IMR-90 (cell line): ENCODE results near the gene CPA5. TPM values are rescaled to one million over a fixed set of nuclear protein-coding genes. Genes with fewer than 3 reads are reported as not detected.

Experiments used
- ATAC-seq: fragments of 200-7000 bp; cut with Tn5 transposase; 2 replicates; pipeline ENCODE4 v1.9.1; 2020; ENCODE audit warnings: low read depth, mild to moderate bottlenecking, moderate library complexity
- BruUV-seq: library from RNA; stranded (reverse); fragments of 400-500 nt; replicated peaks from 2 replicates; lab custom pipeline; 2021; lab: Mats Ljungman, UMichigan
- CTCF ChIA-PET: fragments of 300-600 bp; formaldehyde crosslinking; extraction: SDS; loops from one replicate; lab custom pipeline; 2021; ENCODE audit warnings: antibody characterized with exemption; lab: Yijun Ruan, JAX
- POLR2A ChIA-PET: fragments of 300-600 bp; sonication (Branson Sonifier 250); formaldehyde crosslinking; loops from one replicate; lab custom pipeline; 2022; ENCODE audit warnings: antibody characterized with exemption; ENCODE audit not compliant: unreplicated experiment; lab: Charles Lee
- DNase-seq: peaks from one replicate; pipeline ENCODE4 v3.0.0; 2013
- H2AFZ ChIP-seq: replicated peaks from 2 replicates; pipeline ENCODE3; 2013; ENCODE audit warnings: low read length, mild to moderate bottlenecking; ENCODE audit not compliant: poor library complexity
- H2AK5ac ChIP-seq: 2 replicates; pipeline ENCODE4 v1.6.1; 2013; ENCODE audit warnings: low read depth, low read length, inconsistent platforms
- H2AK9ac ChIP-seq: replicated peaks from 2 replicates; pipeline ENCODE3; 2013; ENCODE audit warnings: mild to moderate bottlenecking, low read depth, low read length, moderate library complexity; ENCODE audit not compliant: poor library complexity
- H2BK120ac ChIP-seq: 2 replicates; pipeline ENCODE4 v1.6.1; 2013; ENCODE audit warnings: low read depth, low read length, inconsistent platforms
- H2BK15ac ChIP-seq: 3 replicates; pipeline ENCODE4 v1.6.1; 2013; ENCODE audit warnings: low read depth, low read length, inconsistent platforms
- H2BK20ac ChIP-seq: 2 replicates; pipeline ENCODE4 v1.6.1; 2013; ENCODE audit warnings: low read depth, mild to moderate bottlenecking, inconsistent platforms, low read length, moderate library complexity
- H2BK5ac ChIP-seq: 2 replicates; pipeline ENCODE4 v1.6.1; 2013; ENCODE audit warnings: mild to moderate bottlenecking, low read depth, low read length, inconsistent platforms; ENCODE audit not compliant: poor library complexity, severe bottlenecking
- H3K14ac ChIP-seq: replicated peaks from 2 replicates; pipeline ENCODE4 v1.6.1; 2013; ENCODE audit warnings: low read depth, low read length, inconsistent platforms
- H3K18ac ChIP-seq: 2 replicates; pipeline ENCODE4 v1.6.1; 2013; ENCODE audit warnings: low read depth, low read length, control low read depth
- H3K23ac ChIP-seq: 2 replicates; pipeline ENCODE4 v1.6.1; 2013; ENCODE audit warnings: low read depth, low read length, inconsistent platforms
- H3K27ac ChIP-seq: 2 replicates; pipeline ENCODE4 v1.5.1; 2013; ENCODE audit warnings: mild to moderate bottlenecking, control low read depth, low read length; ENCODE audit not compliant: insufficient read depth
- H3K27me3 ChIP-seq: 2 replicates; pipeline ENCODE4 v1.6.1; 2013; ENCODE audit warnings: low read length; ENCODE audit not compliant: control insufficient read depth, insufficient read depth
- H3K36me3 ChIP-seq: 2 replicates; pipeline ENCODE4 v1.6.1; 2013; ENCODE audit warnings: low read length, mixed read lengths; ENCODE audit not compliant: control insufficient read depth, insufficient read depth
- H3K4ac ChIP-seq: 2 replicates; pipeline ENCODE4 v1.6.1; 2013; ENCODE audit warnings: low read depth, low read length, inconsistent platforms
- H3K4me1 ChIP-seq: 2 replicates; pipeline ENCODE4 v1.6.1; 2013; ENCODE audit warnings: low read length, mixed read lengths; ENCODE audit not compliant: control insufficient read depth, insufficient read depth
- H3K4me2 ChIP-seq: 2 replicates; pipeline ENCODE4 v1.6.1; 2013; ENCODE audit warnings: low read depth, mild to moderate bottlenecking, control low read depth, low read length, moderate library complexity
- H3K4me3 ChIP-seq: 2 replicates; pipeline ENCODE4 v1.5.1; 2013; ENCODE audit warnings: low read depth, mild to moderate bottlenecking, control low read depth, low read length, moderate library complexity; ENCODE audit not compliant: insufficient read depth
- H3K56ac ChIP-seq: 2 replicates; pipeline ENCODE4 v1.6.1; 2013; ENCODE audit warnings: low read length, inconsistent platforms; ENCODE audit not compliant: insufficient read depth; ENCODE audit errors: extremely low read depth
- H3K79me1 ChIP-seq, 2 experiments: 2 replicates each; pipeline ENCODE4 v1.6.1; 2013; ENCODE audit warnings: low read length in 2 of 2, inconsistent platforms in 1 of 2, low read depth in 1 of 2
- H3K9ac ChIP-seq: 2 replicates; pipeline ENCODE4 v1.6.1; 2013; ENCODE audit warnings: low read depth, low read length, control low read depth
- H3K9me1 ChIP-seq: 2 replicates; pipeline ENCODE4 v1.6.1; 2013; ENCODE audit warnings: low read length, inconsistent platforms; ENCODE audit not compliant: insufficient read depth
- H3K9me3 ChIP-seq: 2 replicates; pipeline ENCODE4 v1.6.1; 2013; ENCODE audit warnings: low read length; ENCODE audit not compliant: control insufficient read depth, insufficient read depth
- H4K20me1 ChIP-seq: 2 replicates; pipeline ENCODE4 v1.6.1; 2013; ENCODE audit warnings: low read length, inconsistent platforms; ENCODE audit not compliant: insufficient read depth
- H4K5ac ChIP-seq: 2 replicates; pipeline ENCODE4 v1.6.1; 2013; ENCODE audit warnings: mild to moderate bottlenecking, low read depth, low read length, control low read depth
- H4K8ac ChIP-seq, 2 experiments: 2 replicates each; pipeline ENCODE4 v1.6.1; 2013; ENCODE audit warnings: low read depth in 2 of 2, low read length in 2 of 2, control low read depth in 1 of 2, inconsistent platforms in 1 of 2
- H4K91ac ChIP-seq: 2 replicates; pipeline ENCODE4 v1.6.1; 2013; ENCODE audit warnings: low read depth, low read length, inconsistent platforms; ENCODE audit not compliant: insufficient read depth
- CEBPB ChIP-seq: IDR thresholded peaks from 2 replicates; pipeline ENCODE4 v1.6.1; 2012; ENCODE audit warnings: low read depth, low read length, improper control_type of control experiment
- CHD1 ChIP-seq: IDR thresholded peaks from 2 replicates; pipeline ENCODE4 v1.6.1; 2012; ENCODE audit warnings: low read depth, low read length, improper control_type of control experiment
- FOS ChIP-seq: fragments of 150-350 bp; IDR thresholded peaks from 2 replicates; pipeline ENCODE4 v1.6.1; 2016; ENCODE audit warnings: low read depth, low read length
- MAFK ChIP-seq: IDR thresholded peaks from 2 replicates; pipeline ENCODE4 v1.6.1; 2012; ENCODE audit warnings: low read depth, low read length, improper control_type of control experiment
- MAZ ChIP-seq: IDR thresholded peaks from 2 replicates; pipeline ENCODE4 v1.6.1; 2012; ENCODE audit warnings: low read depth, mild to moderate bottlenecking, low read length, improper control_type of control experiment, moderate library complexity, borderline replicate concordance
- NFE2L2 ChIP-seq: fragments of 150-350 bp; IDR thresholded peaks from 2 replicates; pipeline ENCODE4 v1.6.1; 2016; ENCODE audit warnings: low read depth, mild to moderate bottlenecking, low read length
- POLR2A ChIP-seq: IDR thresholded peaks from 2 replicates; pipeline ENCODE4 v1.6.1; 2012; ENCODE audit warnings: mild to moderate bottlenecking, low read depth, low read length
- RAD21 ChIP-seq: IDR thresholded peaks from 2 replicates; pipeline ENCODE4 v1.6.1; 2012; ENCODE audit warnings: low read length, improper control_type of control experiment
- RCOR1 ChIP-seq: IDR thresholded peaks from 2 replicates; pipeline ENCODE4 v1.6.1; 2012; ENCODE audit warnings: mild to moderate bottlenecking, low read length, improper control_type of control experiment; ENCODE audit not compliant: insufficient replicate concordance
- RFX5 ChIP-seq: IDR thresholded peaks from 2 replicates; pipeline ENCODE4 v1.8.0; 2012; ENCODE audit warnings: low read depth, mild to moderate bottlenecking, low read length, moderate library complexity
- SMC3 ChIP-seq: fragments of 150-350 bp; IDR thresholded peaks from 2 replicates; pipeline ENCODE4 v1.6.1; 2016; ENCODE audit warnings: low read depth, mild to moderate bottlenecking, antibody characterized with exemption, low read length, moderate library complexity
- WGBS, 2 experiments: methylation state at CpG; one replicate each; pipeline versions ENCODE4 v1.1.5 to v1.1.7; 2013; ENCODE audit warnings: missing lambda C conversion rate in 2 of 2; ENCODE audit not compliant: insufficient read length in 1 of 2; ENCODE audit errors: extremely low coverage in 2 of 2; 5-methylcytosine and 5-hydroxymethylcytosine counted together
- dilution Hi-C: fragments of 300-500 bp; cut with HindIII; formaldehyde crosslinking; loops from one replicate; pipeline ENCODE4 v1.14.3; 2018; ENCODE audit warnings: low sequenced_read_pairs; ENCODE audit not compliant: unreplicated experiment
- in situ Hi-C: fragments of 300-500 bp; cut with MboI; formaldehyde crosslinking; loops from 3 replicates; pipeline ENCODE4 v1.14.3; 2019; ENCODE audit warnings: low sequenced_read_pairs, inconsistent platforms, mixed read lengths
- intact Hi-C: fragments of 100-400 bp; cut with micrococcal nuclease; formaldehyde crosslinking; loops from 2 replicates; pipeline ENCODE4 v1.10.0; 2022
- polyA plus RNA-seq, 3 experiments: library from polyadenylated mRNA; depleted of rRNA; stranded (reverse); fragments of >200 nt; gene quantifications; 2 replicates each; pipeline ENCODE4 v1.2.3, GENCODE V29; 2012; ENCODE audit warnings: low replicate concordance in 1 of 3
- total RNA-seq: library from RNA; depleted of rRNA; stranded (reverse); fragments of >200 nt; gene quantifications from 2 replicates; pipeline ENCODE4 v1.2.3, GENCODE V29; 2012
- TF ChIP-seq, protein P1 (sequence below): conservative IDR thresholded peaks from 2 replicates; pipeline ENCODE4 v1.5.1; 2012; ENCODE audit warnings: mild to moderate bottlenecking, low read depth, low read length, improper control_type of control experiment
- TF ChIP-seq, protein P2 (sequence below): fragments of 150-350 bp; IDR thresholded peaks from 2 replicates; pipeline ENCODE4 v1.6.1; 2016; ENCODE audit warnings: low read depth, mild to moderate bottlenecking, low read length, moderate library complexity, borderline replicate concordance

CPA5 gene
- total and polyA plus RNA-seq, 2 of the 4 experiments (the other 2 are of a cell fraction): under 0.01 to 0.86 TPM

DNA sequence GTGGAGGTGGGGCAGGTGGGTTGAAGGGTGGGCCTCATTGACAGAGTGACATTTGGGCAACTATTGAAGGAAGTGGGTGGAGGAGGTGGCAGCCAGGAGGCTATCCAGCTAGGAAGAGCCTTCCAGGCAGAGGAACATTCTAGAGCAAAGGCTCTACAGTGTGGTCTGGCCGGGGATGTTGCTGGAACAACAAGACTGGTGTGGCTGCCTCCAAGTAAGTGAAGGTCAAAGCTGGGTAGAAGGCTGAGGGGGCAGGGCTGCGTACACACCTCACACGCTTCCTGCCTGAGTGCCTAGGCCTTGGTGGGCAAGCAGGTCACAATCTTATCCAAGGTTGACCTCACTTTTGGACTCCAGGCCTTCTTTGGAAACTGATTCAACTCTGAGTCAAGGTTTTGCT is 42.3 kb downstream of the CPA5 start:
- ChIA-PET POLR2A (no interaction called here), CTCF (no interaction called here)
- H3K18ac ChIP-seq: no peak overlapping the region; the same call in 1 of the 2 replicates
- TF ChIP-seq, protein P1, sequence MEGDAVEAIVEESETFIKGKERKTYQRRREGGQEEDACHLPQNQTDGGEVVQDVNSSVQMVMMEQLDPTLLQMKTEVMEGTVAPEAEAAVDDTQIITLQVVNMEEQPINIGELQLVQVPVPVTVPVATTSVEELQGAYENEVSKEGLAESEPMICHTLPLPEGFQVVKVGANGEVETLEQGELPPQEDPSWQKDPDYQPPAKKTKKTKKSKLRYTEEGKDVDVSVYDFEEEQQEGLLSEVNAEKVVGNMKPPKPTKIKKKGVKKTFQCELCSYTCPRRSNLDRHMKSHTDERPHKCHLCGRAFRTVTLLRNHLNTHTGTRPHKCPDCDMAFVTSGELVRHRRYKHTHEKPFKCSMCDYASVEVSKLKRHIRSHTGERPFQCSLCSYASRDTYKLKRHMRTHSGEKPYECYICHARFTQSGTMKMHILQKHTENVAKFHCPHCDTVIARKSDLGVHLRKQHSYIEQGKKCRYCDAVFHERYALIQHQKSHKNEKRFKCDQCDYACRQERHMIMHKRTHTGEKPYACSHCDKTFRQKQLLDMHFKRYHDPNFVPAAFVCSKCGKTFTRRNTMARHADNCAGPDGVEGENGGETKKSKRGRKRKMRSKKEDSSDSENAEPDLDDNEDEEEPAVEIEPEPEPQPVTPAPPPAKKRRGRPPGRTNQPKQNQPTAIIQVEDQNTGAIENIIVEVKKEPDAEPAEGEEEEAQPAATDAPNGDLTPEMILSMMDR: no peak
- no peak for TF ChIP-seq NFE2L2
- TF ChIP-seq RCOR1: no peak
- TF ChIP-seq, protein P2, sequence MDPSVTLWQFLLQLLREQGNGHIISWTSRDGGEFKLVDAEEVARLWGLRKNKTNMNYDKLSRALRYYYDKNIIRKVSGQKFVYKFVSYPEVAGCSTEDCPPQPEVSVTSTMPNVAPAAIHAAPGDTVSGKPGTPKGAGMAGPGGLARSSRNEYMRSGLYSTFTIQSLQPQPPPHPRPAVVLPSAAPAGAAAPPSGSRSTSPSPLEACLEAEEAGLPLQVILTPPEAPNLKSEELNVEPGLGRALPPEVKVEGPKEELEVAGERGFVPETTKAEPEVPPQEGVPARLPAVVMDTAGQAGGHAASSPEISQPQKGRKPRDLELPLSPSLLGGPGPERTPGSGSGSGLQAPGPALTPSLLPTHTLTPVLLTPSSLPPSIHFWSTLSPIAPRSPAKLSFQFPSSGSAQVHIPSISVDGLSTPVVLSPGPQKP: no peak
- no peak for TF ChIP-seq RFX5
- TF ChIP-seq MAZ: no peak
- no peak for TF ChIP-seq CEBPB
- no peak for TF ChIP-seq POLR2A
- TF ChIP-seq RAD21: no peak
- no peak for TF ChIP-seq CHD1
- TF ChIP-seq SMC3: no peak
- TF ChIP-seq FOS: no peak
- no peak for TF ChIP-seq MAFK
- no peak overlapping the region for H2AK5ac ChIP-seq
- H2BK120ac ChIP-seq: no peak overlapping the region
- no peak overlapping the region for H3K27ac ChIP-seq
- H3K4me2 ChIP-seq: no peak overlapping the region
- H4K8ac ChIP-seq: no peak overlapping the region
- no peaks in the 10 kb centered on the region for H3K9me3 ChIP-seq
- DNase-seq (no peak), ATAC-seq (no peak)
- no peak overlapping the region for H4K91ac ChIP-seq
- in situ Hi-C loops: no loop called here
- no peak overlapping the region for H3K14ac ChIP-seq
- no peak overlapping the region for H3K9ac ChIP-seq
- intact Hi-C loops: no loop called here
- no peaks in the 10 kb centered on the region for H3K27me3 ChIP-seq
- BruUV-seq: no TSS peak
- H3K23ac ChIP-seq: no peak overlapping the region
- dilution Hi-C loops: no loop called here
- no peak overlapping the region for H4K5ac ChIP-seq
- H3K4me1 ChIP-seq: peaks cover 5% of the 10 kb centered on the region
- H2AK9ac ChIP-seq: no peak overlapping the region
- no peak overlapping the region for H3K4me3 ChIP-seq
- WGBS, 2 experiments: 100% methylated on average over 1 of the region's 3 CpGs; no CpG with 5 or more reads in 1 of the 2 experiments
- H2BK20ac ChIP-seq: no peak overlapping the region
- H2AFZ ChIP-seq: no peak overlapping the region
- H2BK5ac ChIP-seq: no peak overlapping the region
- H3K79me1 ChIP-seq: no peaks in the 10 kb centered on the region
- no peaks in the 10 kb centered on the region for H3K36me3 ChIP-seq
- no peaks in the 10 kb centered on the region for H3K9me1 ChIP-seq
- no peaks in the 10 kb centered on the region for H4K20me1 ChIP-seq
- no peak overlapping the region for H3K4ac ChIP-seq
- no peak overlapping the region for H3K56ac ChIP-seq
- H2BK15ac ChIP-seq: no peak overlapping the region
